GM21825 (cell line): ENCODE data around the gene EDA.
"Not testable (repeated sequence)": the region's sequence is repeated elsewhere in the genome, so short reads cannot be mapped to it uniquely, and the experiment has no call there.

ENCODE experiments used
- ATAC-seq: cut with Tn5 transposase; IDR thresholded peaks from one replicate; pipeline ENCODE4 v1.9.1; 2021; ENCODE audit warnings: mild to moderate bottlenecking, moderate library complexity; ENCODE audit not compliant: unreplicated experiment

The EDA gene

DNA sequence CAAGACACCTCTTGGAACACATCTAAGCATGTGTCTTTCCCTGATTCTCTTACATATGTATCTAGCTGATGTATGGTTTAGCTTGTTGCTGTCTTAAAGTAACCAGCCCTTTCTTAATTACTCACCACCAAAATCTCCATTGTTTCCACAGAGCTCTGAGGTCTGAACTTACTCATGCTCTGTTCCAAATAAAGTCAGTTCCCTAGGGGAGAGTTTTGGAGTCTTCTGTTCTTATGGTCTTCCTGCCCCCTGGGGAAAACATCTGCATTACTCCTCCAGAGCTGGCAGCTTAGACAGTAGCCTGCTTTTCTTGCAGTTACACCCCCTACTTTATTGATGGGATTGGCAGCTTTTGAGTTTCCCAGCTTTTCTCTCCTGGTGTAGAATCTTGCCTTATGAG is 125.8 kb downstream of the EDA start:
- no peak for ATAC-seq

DNA sequence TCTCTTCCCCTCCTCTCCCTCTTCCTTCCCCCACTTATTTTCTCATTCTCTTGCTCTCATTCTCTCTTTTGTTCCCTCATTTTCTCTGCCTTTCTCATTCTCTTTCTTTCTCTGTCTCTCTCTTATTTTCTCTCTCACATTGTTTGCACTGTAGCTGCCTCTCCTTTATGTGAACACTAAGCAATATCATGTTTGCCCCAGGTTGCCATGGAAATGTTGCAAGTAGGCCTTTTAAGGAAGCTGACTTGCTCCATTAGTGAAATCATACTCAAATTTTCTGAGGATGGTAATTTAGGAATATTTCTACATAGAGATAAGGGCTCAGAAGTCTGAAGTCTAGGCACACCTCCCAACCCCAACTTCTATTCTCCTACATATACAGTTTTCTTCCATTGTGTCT is 130.1 kb downstream of the EDA start:
- ATAC-seq: no peak

DNA sequence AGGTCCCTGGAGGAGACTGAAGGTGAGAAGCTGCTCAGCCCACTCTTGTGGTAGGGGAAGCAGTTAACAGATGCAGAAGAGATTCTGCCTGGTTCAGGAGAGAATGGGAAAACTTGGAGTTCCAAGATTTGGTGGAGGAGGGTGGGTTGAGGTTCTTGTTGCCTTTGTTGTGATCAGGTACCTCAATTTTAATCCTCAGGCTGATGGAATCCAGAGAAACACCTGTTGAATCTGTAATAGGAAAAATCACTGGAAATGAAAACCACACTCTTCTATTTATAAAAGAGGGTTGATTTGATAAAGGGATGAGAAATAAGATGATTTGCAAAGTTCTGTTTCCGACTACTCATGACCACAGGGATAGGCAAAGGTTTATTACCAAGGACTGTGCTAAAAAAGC is 132.1 kb downstream of the EDA start:
- no peak for ATAC-seq

DNA sequence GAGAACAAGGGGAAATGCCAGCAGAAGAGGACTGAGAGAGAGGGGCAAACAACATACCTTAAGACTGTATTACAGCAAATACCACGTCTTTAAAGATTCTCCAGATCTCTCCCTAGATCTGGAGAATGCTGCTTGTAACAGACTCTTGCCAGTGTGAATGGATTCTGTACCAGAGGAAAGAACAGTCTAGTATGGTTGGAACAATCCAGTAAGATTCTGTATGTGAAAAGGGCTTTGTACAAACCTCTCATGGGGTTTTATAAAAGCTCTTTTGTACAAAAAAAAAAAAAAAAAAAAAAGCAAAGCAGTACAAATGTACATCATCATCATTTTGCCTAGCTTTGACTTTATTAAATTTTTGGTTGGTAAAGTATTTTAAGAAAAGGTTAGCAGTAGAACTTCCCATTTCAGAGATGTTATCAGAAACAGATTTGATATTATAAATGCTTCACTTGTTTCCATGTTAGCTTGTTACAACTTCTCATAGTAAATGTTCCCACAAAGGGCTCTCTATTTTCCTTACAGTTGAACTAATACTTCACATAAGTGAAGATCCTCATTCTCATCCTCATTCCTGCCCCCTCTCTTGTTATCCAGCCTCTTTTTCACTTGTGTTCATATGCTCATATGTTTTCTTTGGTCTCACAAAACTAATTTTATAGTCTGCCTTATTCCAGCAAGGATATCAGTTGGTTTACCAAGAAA is 144.2 kb downstream of the EDA start:
- ATAC-seq: no peak

DNA sequence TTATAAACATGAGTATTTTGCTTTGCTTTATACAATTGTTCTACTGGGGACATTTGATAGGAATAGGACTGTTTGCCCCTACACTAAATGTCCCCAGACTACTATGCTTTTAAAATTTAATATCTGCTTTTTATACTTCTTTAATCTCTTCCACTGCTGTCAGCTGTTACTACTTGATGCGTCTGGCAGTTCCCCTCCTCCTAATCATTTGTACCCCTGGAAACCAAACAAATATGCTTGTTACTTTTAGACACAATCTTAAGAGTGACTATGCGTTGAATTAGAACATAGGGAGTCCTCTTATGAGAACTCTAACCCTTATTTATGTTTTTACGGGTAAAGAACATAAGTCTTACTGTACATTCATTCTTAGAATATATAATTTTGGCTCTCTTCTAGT is 145.7 kb downstream of the EDA start:
- ATAC-seq: no peak

DNA sequence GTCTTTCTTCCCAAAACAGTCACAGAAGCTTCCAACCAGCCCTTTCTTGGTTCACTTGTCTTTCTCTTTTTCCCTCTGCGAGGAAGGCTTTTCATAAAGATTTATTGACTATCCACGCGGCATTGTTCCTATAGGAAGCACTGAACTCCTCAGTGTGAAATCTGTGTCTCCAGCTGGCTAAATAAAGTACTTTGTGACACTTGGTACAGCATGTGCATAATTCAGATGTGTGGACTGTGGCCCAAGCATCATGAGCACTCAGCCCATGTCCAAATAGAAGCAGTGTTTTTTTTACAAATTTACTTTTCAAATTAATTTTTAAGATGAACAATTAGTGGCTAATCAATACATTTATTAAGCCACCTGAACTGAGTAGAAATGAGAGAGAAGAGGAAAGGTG is 146.4 kb downstream of the EDA start:
- ATAC-seq: no peak

DNA sequence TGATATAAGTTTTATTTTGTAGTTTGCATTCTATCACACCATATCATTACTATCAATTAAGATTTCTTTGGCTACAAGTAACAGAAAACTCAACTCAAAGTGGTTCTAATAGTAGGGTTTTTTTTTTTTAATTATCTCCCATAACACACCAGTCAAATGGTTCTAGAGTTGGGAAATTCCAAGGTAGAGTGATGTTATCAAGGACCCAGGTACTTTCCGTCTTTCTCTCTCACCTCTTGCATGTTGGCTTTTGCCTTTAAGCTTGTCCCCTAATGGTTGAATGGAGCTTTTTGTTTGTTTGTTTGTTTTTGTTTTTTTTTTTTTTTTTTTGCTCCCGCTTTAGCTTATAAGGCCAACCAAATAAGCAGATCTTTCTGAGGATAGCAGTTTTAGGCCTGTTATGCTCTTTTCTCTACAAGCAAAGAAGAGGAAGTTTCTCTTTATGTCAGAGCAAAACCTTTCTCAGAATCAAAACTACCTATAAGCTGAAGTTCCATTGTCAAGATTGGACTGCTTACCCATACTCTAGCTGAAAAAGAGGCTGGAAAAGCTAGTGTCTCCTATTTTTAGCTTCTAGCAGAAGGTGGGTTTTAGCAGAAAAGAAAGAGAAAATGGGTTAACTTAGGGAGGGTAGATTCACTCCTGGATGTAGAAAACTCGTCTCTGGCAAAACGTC is 177.5 kb downstream of the EDA start:
- ATAC-seq: no peak

DNA sequence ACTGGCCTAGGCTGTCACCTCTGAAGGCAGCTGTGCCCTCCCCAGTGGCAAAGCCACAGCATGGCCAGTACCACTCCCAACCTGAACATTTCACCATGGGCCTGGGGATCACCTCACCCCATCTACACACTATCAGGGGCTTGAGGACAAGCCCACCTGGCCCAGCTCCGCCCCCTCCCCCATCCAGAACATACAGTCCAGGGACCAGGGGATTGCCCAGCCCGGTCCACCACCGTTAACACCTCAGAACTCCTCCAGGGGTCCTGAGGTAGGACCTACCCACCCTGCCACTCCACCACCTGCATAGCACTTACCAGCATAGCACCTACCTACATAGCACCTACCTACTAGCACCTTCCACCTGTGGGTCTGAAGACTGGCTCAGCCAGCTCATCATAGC is 179.8 kb downstream of the EDA start:
- ATAC-seq: no peak

DNA sequence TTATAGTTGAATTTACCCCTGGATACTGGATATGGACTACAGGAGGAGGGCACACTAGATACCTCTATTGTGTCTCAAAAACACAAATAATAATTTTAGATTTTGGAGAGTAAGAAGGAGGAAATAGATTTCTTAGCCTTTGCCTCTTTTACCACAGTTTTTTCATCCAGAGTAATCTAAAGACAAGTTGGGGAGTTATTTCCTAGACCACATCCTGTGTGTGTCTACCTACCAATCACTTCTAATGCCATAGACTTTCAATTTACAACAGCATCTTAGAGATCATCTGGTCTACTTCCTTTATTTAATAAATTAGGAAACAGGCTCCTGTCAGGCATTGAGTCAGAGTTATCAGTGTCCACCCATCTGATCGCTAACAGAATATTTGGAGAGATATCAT is 191.5 kb downstream of the EDA start:
- ATAC-seq: no peak

DNA sequence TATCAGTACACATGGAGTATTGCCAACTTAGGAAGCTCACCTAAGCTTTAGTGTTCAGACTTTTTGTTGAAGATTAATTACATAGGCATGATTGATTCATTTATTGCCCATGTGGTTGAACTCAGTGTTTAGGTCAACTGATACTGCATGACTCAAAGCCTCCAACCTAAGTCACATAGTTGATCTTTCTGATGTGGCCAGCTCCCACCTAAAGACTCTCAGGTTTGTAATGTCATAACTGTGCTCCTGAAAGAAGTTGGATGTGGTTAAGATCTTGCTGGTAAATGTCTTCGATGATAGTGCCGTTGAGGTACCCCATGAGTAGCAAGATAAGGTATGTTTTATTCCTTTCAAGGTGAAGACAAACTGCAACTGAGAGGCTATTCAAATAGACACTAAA is 192.5 kb downstream of the EDA start:
- ATAC-seq: no peak

DNA sequence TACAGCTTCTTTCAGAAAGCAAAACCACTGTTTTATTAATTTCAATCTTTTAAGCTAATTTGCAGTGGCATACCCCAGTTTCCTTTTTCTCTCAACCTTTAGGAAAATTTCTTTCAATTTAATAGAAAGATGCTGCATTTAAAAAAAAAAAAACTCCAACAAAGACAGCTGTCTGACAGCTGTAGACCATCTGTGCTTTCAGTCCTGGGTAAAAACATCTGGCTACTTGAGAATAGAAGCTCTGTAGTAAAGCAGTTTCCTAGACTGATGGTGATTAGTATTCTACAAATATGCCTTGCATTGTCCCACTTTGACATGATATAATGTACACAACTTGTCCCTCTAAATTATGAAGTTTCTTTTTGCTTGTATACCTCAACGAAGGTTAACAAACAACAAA is 197.8 kb downstream of the EDA start:
- ATAC-seq: no peak

DNA sequence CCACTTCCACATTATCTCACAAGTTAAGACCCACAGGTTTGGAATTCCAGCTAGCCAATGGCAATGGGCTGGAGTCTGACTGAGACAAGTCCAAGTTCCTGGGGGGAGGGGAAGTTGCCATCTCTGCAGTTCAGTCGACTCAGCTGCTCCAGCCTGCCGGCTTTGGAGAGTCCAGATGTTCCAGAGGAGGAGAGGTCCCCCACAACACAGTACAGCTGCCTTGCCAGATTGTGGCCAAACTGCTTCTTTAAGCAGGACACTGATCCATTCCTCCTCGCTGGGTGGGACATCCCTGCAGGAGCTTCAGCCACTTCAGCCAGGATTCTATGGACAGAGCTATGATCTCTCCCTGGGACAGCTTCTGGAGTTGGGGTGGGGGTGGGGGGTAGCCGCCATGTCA is 199.2 kb downstream of the EDA start:
- ATAC-seq: no peak

DNA sequence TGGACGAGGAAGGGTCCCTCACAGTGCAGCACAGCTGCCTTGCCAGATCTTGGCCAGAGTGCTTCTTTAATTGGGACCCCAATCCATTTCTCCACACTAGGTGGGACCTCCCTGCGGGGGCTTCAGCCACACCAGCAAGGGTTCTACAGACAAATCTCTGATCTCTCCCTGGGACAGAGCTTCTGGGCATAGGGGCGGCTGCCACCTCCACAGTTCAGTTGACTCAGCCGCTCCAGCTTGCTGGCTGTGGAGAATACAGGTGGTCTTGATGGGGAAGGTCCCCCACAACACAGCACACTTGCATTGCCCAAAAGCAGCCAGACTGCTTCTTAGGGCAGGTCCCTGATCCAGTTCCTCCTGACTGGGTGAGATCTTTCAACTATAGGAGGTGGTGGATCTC is 199.6 kb downstream of the EDA start:
- ATAC-seq: no peak

DNA sequence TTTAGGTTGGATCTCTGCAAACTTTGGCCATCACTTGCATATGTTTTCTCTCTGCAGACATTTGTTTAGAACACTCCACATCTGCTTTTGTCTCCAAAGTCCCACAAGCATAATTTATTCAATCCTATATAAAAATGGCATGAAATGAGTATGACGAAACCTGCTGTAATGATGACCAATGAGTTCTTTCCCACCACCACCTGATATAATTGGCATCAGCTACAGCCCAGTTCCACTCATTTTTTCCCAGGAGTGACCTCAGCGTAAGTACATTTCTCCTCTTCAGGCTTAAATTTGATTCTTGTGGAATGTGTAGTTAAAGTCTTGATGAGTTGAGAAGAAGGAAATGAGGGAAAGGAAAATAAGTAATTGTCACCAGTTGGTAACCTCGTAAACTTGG is 228.7 kb downstream of the EDA start:
- no peak for ATAC-seq

DNA sequence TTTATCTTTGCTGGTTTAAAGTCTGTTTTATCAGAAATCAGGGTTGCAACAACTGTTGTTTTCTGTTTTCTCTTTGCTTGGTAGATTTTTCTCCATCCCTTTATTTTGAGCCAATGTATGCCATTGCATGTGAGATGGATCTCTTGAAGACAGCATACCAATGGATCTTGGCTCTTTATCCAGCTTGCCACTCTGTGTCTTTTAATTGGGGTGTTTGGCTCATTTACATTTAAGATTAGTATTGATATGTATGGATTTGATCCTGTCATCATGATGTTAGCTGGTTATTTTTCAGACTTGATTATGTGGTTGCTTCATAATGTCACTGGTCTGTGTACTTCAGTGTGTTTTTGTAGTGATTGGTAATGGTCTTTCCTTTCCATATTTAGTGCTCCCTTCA is 244.1 kb downstream of the EDA start:
- ATAC-seq: not testable (repeated sequence)

DNA sequence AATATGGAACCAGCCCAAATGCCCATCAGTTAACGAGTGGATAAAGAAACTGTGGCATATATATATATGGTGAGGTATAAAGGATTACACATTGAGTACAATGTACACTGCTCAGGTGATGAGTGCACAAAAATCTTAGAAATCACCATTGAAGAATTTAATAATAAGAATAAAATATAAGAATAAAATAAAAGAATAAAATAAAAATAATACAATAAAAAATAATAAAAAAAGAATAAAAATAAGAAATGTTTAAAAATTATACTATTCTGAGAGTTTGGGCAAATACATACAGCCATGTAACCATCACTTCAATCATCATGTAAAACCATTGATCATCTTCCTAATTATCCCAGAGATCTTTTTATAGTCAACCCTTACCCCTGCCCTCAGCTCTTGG is 260.3 kb downstream of the EDA start:
- no peak for ATAC-seq

DNA sequence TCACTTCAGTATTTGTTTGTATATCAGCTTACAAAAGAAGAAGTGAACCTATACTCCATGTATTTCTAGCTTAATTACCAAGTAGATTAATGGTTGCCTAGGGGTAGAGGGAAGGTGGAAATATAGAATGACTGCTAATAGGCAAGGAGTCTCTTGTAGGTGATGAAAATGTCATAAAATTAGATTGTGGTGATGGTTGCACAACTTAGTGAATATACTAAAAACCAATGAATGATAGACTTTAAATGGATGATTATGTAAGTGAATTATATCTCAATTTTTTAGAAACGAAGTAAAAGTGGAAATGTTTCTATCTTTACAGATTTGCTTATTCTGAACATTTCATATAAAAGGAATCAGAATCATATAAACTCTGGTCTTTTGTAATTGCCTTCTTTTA is 268.3 kb downstream of the EDA start:
- no peak for ATAC-seq

DNA sequence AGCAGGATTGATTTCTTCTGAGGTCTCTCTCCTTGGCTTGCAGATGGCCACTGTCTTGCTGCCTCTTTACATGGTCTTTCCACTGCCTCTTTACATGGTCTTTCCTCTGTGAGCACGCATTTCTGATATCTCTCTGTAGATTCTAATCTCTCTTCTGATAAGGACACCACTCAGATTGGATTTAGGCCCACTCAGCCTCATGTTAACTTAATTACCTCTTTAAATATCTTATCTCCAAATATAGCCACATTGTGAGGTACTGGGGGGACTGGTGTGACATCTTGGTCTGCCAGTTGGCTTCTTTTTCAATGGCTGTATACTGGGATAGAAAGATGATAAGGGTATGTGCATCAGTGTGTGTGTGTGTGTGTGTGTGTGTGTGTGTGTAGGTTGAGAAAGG is 280.1 kb downstream of the EDA start:
- no peak for ATAC-seq

DNA sequence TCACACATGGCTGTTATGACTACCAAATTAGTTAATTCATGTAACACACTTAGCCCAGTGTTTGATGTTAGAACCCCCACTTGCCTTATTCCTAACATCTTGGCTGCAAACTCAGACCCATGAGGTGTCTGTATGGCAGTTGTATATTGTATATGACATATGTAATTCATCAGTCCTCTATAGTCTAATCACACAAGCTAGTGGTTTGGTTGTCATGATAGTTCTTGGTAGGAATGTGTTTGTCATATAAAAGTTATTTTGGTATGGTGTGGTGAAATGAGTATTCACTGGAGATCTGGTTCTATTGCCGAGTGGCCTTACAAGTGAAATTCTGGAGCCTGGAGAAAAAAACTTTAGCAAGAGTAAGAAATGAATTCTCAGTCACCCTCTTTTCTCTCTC is 284.6 kb downstream of the EDA start:
- ATAC-seq: no peak

DNA sequence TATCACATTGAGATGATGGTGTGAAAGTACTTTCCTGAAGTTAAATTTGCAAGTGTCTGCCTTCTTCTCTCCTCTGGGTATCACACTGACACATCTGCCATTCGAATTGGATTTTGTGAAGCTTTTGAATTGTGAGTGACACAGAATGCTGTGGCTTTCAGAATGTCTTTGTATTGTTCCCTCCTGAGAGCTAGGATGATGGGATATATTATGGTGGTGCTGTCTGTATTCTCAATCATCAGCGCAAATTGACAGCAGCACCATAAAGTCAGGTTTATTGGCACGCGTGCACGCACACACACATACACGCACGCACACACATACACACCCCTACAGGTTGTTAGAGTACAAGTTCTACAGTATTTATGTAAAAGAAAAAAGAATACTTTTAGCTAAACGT is 290.5 kb downstream of the EDA start:
- no peak for ATAC-seq

DNA sequence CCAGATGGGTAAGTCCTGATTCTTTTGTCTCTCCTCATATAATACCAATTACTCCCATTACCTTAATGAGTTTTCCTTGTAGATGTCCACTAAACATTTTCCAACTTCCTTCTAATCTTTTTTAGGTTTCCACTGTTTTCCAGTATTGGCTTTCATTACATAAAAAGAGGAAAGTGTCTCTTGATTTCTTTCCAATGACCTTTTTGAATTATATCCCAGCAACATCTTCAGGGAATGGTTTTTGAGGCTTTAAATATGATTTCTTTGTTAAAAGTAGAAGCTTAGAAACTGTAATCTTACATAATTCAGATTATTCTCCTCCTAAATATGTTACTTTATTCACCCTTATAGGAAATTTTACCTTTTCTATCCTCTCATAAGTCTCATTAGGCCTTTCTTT is 298.9 kb downstream of the EDA start:
- no peak for ATAC-seq

DNA sequence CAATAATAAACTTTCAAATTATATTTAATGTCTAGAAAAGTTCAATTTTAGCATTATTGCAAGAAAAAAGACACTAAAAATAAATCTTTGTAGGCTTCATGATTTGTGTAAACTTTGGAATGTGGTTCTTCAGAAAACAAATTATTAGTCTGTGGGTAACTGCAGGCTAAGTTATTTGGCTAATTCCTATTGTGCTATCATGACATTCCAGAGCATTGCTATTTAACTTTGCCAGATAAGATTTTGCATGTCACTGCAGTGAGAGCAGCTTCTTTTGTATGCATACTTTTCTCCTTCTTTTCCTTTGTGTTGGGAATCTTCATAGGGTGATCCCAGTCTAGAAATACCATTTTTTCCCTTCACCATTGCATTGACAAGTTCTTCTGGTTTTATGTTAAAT is 303.8 kb downstream of the EDA start:
- no peak for ATAC-seq

DNA sequence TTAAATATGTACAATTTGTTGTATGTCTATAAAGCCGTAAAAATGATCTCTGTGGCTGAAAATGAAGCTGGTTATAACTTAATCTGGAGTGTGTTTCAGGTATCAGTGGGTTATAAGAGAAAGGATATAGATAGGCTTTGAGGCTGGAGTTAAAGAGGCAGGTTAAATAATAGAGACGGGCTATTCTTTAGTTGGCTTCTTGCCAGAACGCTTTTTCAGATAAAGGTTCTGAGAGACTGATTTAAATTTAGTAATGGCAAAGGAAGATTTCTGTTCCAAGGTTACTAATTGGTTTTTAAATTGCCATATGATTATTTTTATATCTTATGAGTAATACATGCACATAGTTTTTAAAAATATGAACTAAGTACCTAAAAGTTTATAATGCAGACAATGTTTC is 316.4 kb downstream of the EDA start:
- ATAC-seq: no peak
